ENCODE measurements around the gene NPHS1.

NPHS1 gene

DNA sequence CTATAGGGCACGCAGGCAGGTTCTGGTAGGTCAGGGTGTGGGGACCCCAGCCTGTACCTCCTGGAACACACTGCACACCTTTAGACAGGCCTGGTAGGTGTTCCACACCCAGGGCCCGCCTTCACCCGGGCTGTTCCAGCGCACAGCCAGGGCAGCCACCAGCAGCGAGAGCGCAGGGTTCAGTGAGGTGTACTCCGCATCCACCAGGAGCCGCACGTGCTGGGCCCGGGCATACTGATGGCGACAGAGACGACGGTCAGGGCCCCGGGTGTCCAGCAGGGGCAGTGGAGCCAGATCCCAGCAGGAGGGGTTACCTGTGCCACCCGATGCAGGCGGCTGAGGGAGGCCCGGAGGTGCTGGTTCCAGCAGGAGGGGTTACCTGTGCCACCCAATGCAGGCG lies 45.7 kb downstream of the NPHS1 start:
- Histone ChIP-seq H3K9me3 (ENCODE audit: control insufficient read depth, insufficient read depth, low read length) (no peaks in the 10 kb centered on the region), H3K4me2 (ENCODE audit: low read length) (no peak overlapping the region), H3K4me3 (ENCODE audit: low read length) (no peak overlapping the region), H3K9me2 (replicated peaks; ENCODE audit: control insufficient read depth, low read length) (no peaks in the 10 kb centered on the region), H3K36me3 (ENCODE audit: control insufficient read depth, low read length) (no peaks in the 10 kb centered on the region), H4K20me1 (ENCODE audit: control insufficient read depth, insufficient read depth, low read depth, low read length) (no peaks in the 10 kb centered on the region), H3K27me3 (ENCODE audit: control insufficient read depth, low read length) (no peaks in the 10 kb centered on the region), H3K4me1 (ENCODE audit: control insufficient read depth, low read length) (0 out of 2 replicates have a peak, but pooled peaks cover 3% of the 10 kb centered on the region), H3F3A (ENCODE audit: control insufficient read depth, insufficient read depth) (no peaks in the 10 kb centered on the region), H3K27ac (ENCODE audit: low read depth, low read length) (no peak overlapping the region), H3K79me2 (ENCODE audit: control insufficient read depth, low read length) (no peaks in the 10 kb centered on the region)
- TF ChIP-seq, protein P1, sequence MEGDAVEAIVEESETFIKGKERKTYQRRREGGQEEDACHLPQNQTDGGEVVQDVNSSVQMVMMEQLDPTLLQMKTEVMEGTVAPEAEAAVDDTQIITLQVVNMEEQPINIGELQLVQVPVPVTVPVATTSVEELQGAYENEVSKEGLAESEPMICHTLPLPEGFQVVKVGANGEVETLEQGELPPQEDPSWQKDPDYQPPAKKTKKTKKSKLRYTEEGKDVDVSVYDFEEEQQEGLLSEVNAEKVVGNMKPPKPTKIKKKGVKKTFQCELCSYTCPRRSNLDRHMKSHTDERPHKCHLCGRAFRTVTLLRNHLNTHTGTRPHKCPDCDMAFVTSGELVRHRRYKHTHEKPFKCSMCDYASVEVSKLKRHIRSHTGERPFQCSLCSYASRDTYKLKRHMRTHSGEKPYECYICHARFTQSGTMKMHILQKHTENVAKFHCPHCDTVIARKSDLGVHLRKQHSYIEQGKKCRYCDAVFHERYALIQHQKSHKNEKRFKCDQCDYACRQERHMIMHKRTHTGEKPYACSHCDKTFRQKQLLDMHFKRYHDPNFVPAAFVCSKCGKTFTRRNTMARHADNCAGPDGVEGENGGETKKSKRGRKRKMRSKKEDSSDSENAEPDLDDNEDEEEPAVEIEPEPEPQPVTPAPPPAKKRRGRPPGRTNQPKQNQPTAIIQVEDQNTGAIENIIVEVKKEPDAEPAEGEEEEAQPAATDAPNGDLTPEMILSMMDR (IDR thresholded peaks at IDR 0.05; ENCODE audit: low read depth, low read length, poor library complexity, severe bottlenecking): no peak
- TF ChIP-seq EZH2phosphoT487 (IDR thresholded peaks at IDR 0.05; ENCODE audit: borderline replicate concordance, low read length): no peak

DNA sequence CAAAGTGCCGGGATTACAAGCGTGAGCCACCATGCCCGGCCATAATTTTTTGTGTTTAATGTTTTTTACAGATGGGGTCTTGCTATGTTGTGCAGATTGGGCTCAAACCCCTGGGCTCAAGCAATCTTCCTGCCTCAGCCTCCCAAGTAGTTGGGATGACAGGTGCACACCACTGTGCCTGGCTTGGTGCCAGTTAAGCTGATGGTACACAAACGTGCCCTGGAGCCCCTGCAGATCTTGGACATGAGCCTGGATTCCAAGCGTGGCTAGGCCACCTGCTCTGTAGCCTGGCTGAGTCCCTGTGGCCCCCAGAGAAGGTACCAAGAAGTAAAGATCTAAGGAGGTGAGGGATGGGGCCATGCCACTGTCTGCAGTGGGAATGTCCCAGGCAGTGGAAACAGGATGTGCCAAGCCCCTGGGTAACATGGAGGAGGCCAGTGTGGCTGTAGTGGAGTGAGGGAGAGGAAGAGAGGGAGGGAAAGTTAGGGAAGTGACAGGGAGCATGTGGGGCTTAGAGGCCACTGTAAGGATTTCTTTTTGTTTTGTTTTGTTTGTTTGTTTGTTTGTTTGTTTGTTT lies 46.7 kb downstream of the NPHS1 start:
- Histone ChIP-seq H3K36me3 (ENCODE audit: control insufficient read depth, low read length) (no peaks in the 10 kb centered on the region), H4K20me1 (ENCODE audit: control insufficient read depth, insufficient read depth, low read depth, low read length) (no peaks in the 10 kb centered on the region), H3K4me1 (ENCODE audit: control insufficient read depth, low read length) (0 out of 2 replicates have a peak, but pooled peaks cover 3% of the 10 kb centered on the region), H3K4me3 (ENCODE audit: low read length) (no peak overlapping the region), H3K9me2 (replicated peaks; ENCODE audit: control insufficient read depth, low read length) (no peaks in the 10 kb centered on the region), H3K27me3 (ENCODE audit: control insufficient read depth, low read length) (no peaks in the 10 kb centered on the region), H3K27ac (ENCODE audit: low read depth, low read length) (no peak overlapping the region), H3F3A (ENCODE audit: control insufficient read depth, insufficient read depth) (no peaks in the 10 kb centered on the region), H3K4me2 (ENCODE audit: low read length) (no peak overlapping the region), H3K9me3 (ENCODE audit: control insufficient read depth, insufficient read depth, low read length) (no peaks in the 10 kb centered on the region), H3K79me2 (ENCODE audit: control insufficient read depth, low read length) (no peaks in the 10 kb centered on the region)
- TF ChIP-seq, protein P1 (IDR thresholded peaks at IDR 0.05; ENCODE audit: low read depth, low read length, poor library complexity, severe bottlenecking): no peak
- no peak for TF ChIP-seq EZH2phosphoT487 (IDR thresholded peaks at IDR 0.05; ENCODE audit: borderline replicate concordance, low read length)

DNA sequence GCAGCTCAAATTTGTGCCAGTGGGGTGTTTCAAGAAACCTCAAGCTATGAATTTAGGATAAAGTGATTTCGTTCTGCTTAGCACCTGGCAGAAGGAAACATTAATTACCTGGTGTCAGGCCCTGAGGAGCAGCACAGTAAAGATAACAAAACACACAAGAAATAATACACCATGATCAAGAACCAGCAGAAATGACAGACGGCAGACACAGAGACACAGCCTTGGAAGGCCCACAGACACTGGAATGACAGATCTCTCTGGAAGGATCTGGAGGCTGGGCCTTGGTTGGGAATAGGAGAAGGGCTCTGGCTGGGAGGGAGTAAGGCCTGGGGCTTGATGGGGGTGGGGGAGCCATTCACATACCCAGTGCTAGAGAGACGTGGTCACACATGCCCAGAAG lies 50.5 kb downstream of the NPHS1 start:
- TF ChIP-seq EZH2phosphoT487 (IDR thresholded peaks at IDR 0.05; ENCODE audit: borderline replicate concordance, low read length): no peak
- TF ChIP-seq, protein P1 (IDR thresholded peaks at IDR 0.05; ENCODE audit: low read depth, low read length, poor library complexity, severe bottlenecking): no peak
- Histone ChIP-seq H3K9me2 (replicated peaks; ENCODE audit: control insufficient read depth, low read length) (no peaks in the 10 kb centered on the region), H3K27ac (ENCODE audit: low read depth, low read length) (no peak overlapping the region), H4K20me1 (ENCODE audit: control insufficient read depth, insufficient read depth, low read depth, low read length) (no peaks in the 10 kb centered on the region), H3K9me3 (ENCODE audit: control insufficient read depth, insufficient read depth, low read length) (no peaks in the 10 kb centered on the region), H3K36me3 (ENCODE audit: control insufficient read depth, low read length) (no peaks in the 10 kb centered on the region), H3K79me2 (ENCODE audit: control insufficient read depth, low read length) (no peaks in the 10 kb centered on the region), H3K27me3 (ENCODE audit: control insufficient read depth, low read length) (no peaks in the 10 kb centered on the region; the same call in 1 of the 2 replicates), H3K4me1 (ENCODE audit: control insufficient read depth, low read length) (0 out of 2 replicates have a peak, but pooled peaks cover 3% of the 10 kb centered on the region), H3K4me3 (ENCODE audit: low read length) (no peak overlapping the region), H3F3A (ENCODE audit: control insufficient read depth, insufficient read depth) (no peaks in the 10 kb centered on the region), H3K4me2 (ENCODE audit: low read length) (no peak overlapping the region)

Data from DOHH2 (cell line).